ENCODE data around the gene LCP2.

LCP2 gene

DNA sequence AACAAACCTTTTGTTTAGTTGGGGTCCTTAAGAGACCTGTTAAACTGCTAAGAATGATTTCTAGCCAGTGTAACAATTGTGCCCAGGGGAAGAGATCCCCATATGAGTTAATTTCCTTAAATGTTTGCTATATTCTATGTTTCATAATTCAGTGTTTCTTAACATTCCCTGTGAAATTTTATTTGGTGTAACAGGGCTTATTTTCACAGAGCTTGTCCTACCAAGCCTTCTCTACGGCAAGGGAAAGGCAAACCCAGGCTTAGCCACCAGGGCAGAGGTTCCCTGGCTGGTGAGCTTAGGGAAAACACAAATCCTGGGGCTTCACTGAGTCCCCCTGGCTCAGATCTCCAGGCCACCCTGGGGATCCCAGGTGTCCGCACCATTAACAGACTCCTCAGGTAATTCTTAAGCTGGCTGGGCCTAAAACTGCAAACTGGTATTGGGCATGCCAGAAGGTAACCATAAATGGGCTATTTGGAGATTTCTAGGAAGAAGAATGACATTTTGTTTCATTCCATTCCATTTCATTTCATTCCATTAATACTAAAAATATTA lies 17.0 kb upstream of the LCP2 start:
- no peak for DNase-seq

DNA sequence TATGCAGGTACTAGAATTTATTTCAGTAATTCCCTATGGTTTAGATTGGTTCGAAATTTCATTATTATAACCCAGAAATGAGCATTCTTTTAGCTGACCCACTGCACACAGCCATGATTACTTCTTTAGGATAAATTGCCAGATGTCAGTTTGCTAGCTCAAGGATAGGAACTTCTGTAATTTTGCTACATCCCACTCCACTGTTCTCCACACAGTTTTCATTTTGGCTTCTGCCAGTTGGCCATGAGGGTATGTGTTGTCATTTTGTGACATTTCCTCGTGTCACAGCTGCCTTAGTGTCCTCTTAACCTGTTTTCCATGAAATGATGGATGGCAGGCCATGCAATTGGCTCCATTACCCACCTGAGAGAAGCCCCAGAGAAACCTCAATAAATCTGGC lies 16.2 kb upstream of the LCP2 start:
- DNase-seq = no peak

DNA sequence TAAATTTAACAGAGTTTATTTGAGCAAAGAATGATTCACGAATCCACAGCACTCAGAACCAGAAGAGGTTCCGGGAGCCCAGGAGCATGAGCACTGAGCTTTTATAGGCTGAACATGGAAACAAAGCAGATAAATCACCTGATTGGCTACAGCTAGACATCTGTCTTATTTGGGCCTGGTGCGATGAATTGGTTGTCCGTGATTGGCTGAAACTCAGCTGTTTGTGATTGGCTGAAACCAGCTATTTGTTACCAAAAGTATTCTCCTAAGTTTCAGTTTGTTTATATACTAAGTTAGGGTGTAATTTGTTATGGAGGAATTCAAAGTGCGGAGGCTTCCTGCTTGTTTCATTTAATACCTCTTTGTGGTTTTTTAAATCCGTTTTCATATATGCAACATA lies 15.8 kb upstream of the LCP2 start:
- no peak for DNase-seq

DNA sequence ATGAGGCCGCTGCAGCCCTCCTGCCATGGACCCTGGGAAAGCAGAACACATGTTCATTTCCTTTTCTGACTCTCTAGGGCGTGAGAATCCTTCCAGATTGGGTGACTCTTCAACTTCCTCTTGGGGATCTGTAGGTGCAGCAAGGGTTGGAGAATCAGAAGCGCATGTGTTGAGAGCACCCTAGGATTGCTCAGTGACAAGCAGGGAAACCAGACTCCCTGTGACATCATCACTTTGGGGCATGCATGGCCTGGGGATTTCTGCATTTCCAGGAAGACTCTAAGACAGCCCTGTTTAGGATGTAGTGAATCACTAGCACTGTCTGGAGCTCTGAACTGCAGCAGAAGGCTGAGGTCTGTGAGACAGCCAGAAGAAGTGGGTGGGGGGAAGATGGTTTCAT lies 15.1 kb upstream of the LCP2 start:
- no peak for DNase-seq

DNA sequence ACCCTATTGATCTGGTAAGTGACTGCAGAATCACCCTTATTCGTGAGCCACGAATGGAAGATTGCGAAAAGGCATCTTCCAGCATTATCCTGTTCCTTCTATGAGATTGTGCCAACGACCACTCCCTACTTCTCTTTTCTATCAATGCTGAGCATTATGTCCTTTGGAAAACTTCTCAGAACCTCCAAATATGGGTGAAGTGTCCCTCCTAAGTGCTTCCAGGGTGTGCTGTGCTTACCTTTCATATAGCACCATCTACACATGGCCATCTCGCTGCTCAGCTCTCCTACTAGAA lies 14.7 kb upstream of the LCP2 start:
- no peak for DNase-seq

GRCh38 chr5:170311511-170312300 lies 14.1 kb upstream of the LCP2 start:
- no peak for DNase-seq

DNA sequence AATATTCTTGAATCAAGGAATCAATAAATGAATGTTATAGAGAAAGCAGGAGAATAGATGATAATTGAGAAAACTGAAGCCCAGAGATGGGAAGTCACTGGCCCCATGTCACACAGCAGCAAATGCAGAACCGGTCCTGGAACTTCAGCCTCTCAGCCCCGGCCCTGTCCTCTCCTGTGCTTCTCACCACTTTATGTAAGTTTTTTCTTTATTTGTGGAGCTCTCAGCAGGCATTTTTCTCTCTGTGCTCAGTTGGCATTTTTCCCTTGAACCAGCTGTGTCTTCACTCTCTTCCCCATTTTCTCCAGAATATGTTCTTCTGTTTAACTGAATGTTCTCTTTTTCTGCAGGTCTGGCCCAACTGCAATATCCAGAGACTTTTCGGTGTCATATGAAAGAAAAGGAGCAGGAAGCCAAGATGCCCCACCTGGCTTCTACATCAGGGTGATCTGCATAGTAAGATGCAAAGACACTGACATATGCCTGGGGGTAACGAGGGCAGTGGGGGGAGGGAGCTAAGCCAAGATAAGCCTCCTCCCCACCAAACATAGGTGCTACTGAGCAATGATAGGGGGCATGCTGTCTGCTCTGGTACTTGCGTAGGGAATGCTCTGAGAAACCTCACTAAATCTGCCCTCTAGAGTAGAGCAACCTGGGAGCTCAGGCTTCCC lies 12.8 kb upstream of the LCP2 start:
- no peak for DNase-seq

- DNase-seq = no peak
Measured at GRCh38 chr5:170308686-170309085, 11.1 kb upstream of the LCP2 start.

DNA sequence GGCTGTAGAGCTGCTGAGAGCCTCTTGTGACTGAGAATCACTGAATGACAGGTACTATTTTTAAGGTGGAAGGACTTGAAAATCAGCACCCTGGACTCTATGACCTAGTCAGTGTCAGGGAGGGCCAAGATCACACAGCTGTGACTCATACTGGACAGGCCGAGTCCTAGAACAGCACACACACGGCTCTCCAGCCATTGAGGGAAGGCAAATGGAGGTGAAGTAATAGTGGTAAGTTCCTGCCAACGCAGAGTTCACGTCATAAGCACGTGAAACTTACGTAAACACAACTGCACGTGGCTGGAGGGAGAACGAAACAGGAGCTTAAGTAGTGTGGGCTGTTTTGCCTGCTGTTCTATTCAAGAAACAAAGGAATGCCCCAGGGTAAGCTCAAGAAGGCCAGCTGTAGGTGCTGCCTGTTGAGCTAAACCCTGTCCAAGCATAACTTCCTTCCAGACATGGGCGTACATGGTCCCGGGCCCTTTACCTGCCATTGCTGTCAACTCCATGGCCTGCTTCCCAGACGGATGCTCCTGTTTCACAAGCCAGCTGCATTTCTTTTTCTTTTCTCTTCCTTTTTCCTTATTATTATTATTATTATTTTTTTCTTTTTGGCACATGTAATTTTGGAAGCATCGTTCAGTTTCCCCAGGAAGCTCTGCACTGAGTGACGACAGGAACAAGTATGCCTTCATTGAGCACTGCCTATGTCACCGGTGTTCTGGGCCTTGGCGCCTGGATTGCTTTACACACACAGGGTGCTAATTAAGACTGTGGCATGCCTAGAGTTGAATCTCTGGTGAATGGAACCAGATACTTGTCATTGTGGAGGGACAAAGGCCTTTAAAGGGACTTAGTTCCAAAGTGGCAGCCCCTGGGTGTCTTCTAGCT lies 10.2 kb upstream of the LCP2 start:
- no peak for DNase-seq

- no peak for DNase-seq
Measured at GRCh38 chr5:170306381-170306831, 8.8 kb upstream of the LCP2 start.

DNA sequence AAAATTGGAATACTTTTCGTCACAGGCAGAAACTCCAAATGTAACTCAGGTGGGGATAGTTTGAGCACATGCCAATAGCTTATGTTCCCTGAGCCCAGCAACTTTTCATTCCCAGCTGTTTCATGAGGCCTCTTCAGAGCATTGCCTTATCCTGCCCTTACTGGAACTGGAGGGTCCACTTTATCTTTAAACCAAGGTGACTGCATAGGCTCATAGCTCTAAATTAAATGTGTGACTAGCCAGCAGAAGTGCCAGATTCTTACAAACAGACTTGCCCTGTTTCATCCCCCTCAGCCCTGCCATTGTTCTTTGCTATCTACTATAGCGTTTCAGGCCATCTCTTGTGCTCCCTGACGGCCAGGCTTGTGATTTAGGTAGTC lies 8.1 kb upstream of the LCP2 start:
- no peak for DNase-seq

DNA sequence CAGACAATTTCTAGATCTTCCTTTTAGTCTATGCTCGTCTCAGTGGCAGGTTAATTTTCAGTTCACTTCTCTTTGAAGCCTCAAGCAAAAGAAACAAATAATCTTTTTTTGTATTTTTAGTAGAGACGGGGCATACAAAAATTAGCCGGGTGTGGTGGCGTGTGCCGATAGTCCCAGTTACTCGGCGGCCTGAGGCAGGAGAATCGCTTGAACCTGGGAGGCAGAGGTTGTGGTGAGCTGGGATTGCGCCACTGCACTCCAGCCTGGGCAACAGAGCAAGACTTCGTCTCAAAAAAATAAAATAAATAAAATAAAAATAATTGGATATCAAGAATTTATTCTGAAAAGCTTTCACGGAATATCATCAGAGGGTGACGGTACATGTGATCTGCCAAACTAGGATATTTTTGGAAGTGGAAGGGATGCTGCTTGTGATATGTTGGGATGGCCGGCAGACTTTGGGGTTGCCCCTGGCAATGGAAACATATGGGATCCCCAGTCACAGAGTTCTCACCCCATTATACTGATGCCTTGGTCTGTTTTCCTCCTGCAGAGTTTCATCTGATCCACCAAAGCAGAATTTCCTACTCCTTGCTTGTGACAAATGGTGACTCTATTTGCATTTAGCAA lies 7.6 kb upstream of the LCP2 start:
- no peak for DNase-seq

- no peak for DNase-seq
Measured at GRCh38 chr5:170303549-170303948, 6.0 kb upstream of the LCP2 start.

- DNase-seq = no peak
Measured at GRCh38 chr5:170302653-170303501, 5.3 kb upstream of the LCP2 start.

GRCh38 chr5:170301981-170302652 lies 4.5 kb upstream of the LCP2 start:
- no peak for DNase-seq

- no peak for DNase-seq
Measured at GRCh38 chr5:170301149-170301548, 3.6 kb upstream of the LCP2 start.

- DNase-seq = no peak
Measured at GRCh38 chr5:170300361-170301013, 2.9 kb upstream of the LCP2 start.

DNA sequence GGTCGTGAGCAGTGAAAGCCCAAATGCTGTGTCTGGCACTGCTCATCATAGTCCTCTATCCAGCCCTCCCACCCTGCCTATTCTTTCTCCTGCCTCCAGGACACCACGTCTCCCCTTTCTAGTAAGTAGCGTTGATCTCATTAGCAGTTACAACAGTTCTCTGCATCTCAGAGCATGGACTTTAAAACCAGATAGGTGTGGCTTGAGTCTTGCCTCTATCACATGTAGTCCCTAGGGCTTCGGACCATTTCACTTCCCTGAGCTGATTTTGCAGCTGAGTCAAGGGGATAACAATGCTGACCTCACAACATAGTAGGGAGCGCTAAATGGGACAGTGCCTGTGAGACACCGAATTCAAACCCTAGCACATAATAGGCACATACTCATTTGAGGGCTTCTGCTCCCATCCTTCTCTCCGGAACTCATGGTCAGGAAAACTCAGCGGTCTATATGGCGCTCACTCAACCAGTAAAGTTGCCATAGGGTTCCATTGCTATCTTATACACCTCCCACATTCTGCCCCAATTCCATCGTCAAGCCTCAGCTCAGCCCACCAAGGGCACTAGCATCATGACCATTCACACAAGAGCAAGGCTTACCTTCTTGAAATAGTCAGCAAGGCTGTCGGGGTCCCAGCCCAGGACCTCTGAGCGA lies 515 bp downstream of the LCP2 start:
- no peak for DNase-seq

DNA sequence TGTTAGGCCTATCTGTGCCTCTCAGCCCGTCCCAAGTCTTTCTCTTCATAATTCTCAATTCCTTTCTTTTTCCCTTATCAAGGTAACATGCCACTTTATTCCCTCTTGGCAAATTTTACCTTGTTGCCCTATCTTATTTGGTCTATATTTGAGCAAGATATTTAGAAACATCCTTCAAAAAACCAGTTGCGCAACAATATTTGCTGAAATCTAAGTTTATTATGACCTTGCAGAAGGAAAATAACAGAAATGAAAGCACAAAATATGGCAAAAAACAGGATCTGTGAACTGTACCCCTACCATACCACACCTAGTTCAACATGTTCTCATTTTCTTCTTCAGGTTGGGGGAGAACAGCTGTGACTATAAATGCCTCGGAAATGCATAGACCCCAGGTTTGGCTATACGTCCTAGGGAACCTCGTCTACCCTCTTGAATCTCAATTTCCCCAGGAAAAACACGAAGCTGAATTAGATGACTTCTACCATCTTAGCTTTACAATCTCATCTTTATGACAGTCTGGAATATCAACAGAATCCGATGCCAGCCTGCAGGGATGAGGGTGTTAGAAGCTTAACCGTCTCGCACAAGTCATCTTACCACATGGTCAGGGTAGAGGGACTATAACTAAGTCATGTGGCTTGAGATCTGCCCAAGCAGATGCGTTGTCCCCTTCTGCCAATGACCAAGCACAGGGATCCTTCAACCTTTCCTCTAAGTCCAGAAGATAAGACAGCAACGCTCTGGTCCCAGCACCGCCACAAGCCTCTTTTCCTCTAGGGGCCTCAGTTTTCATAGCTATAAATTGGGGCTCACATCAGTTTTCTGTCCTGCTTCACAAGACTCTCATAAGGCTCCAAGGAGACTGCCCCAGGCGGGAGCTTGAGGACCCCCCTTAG lies 1.3 kb downstream of the LCP2 start:
- no peak for DNase-seq
